WTC11 (cell line): ENCODE measurements around the gene ACSF2. TPM values are rescaled to one million over a fixed set of nuclear protein-coding genes. Genes with fewer than 3 reads are reported as not detected.

Experiments used
- ATAC-seq: fragments of 200-7000 bp; cut with Tn5 transposase; 2 replicates; pipeline ENCODE4 v1.10.0; 2021; ENCODE audit warnings: mild to moderate bottlenecking, moderate library complexity
- CTCF ChIA-PET: fragments of 300-600 bp; sonication (Branson Sonifier 250); formaldehyde crosslinking; loops from one replicate; lab custom pipeline; 2021; ENCODE audit warnings: antibody characterized with exemption; lab: Charles Lee
- POLR2A ChIA-PET: fragments of 350-600 bp; sonication (Branson Sonifier 250); formaldehyde crosslinking; loops from one replicate; lab custom pipeline; 2021; ENCODE audit warnings: antibody characterized with exemption; lab: Charles Lee
- DNase-seq: peaks from one replicate; pipeline ENCODE4 v3.0.0; 2021; ENCODE audit warnings: low spot score
- H3K27ac Mint-ChIP-seq: 2 replicates; pipeline ENCODE4 v1.8.0; 2021; ENCODE audit warnings: mixed read lengths
- H3K27me3 Mint-ChIP-seq: 2 replicates; pipeline ENCODE4 v1.8.0; 2021; ENCODE audit warnings: low read depth, mild to moderate bottlenecking, moderate library complexity, mixed read lengths
- H3K36me3 Mint-ChIP-seq: 2 replicates; pipeline ENCODE4 v1.8.0; 2021; ENCODE audit warnings: mixed read lengths
- H3K4me1 Mint-ChIP-seq: 2 replicates; pipeline ENCODE4 v1.8.0; 2022; ENCODE audit warnings: mixed read lengths
- H3K4me3 Mint-ChIP-seq: 2 replicates; pipeline ENCODE4 v1.8.0; 2021; ENCODE audit warnings: mild to moderate bottlenecking, moderate library complexity, mixed read lengths
- H3K9me3 Mint-ChIP-seq: 2 replicates; pipeline ENCODE4 v1.8.0; 2021; ENCODE audit warnings: mixed read lengths
- CDX4 ChIP-seq: fragments of 250-450 bp; sonication (Bioruptor Pico); IDR thresholded peaks from 2 replicates; pipeline ENCODE4 v1.9.0; 2021; ENCODE audit warnings: moderate library complexity, mild to moderate bottlenecking, inconsistent platforms, borderline replicate concordance
- E2F1 ChIP-seq: sonication (generic); formaldehyde crosslinking; IDR thresholded peaks from 2 replicates; pipeline ENCODE4 v1.8.0; 2022; ENCODE audit warnings: mild to moderate bottlenecking, missing genetic modification reagents
- E2F4 ChIP-seq: sonication (generic); formaldehyde crosslinking; IDR thresholded peaks from 2 replicates; pipeline ENCODE4 v1.8.1; 2022; ENCODE audit warnings: low read depth, mild to moderate bottlenecking, moderate library complexity, missing genetic modification reagents, borderline replicate concordance
- ERG ChIP-seq: fragments of 250-450 bp; sonication (Bioruptor Pico); IDR thresholded peaks from 2 replicates; pipeline ENCODE4 v1.8.0; 2021; ENCODE audit warnings: mild to moderate bottlenecking
- FOXK1 ChIP-seq: sonication (generic); formaldehyde crosslinking; IDR thresholded peaks from 2 replicates; pipeline ENCODE4 v1.8.0; 2022; ENCODE audit warnings: mild to moderate bottlenecking, moderate library complexity, missing genetic modification reagents
- FOXP1 ChIP-seq: sonication (generic); formaldehyde crosslinking; IDR thresholded peaks from 2 replicates; pipeline ENCODE4 v1.8.0; 2022; ENCODE audit warnings: missing genetic modification reagents, mild to moderate bottlenecking, moderate library complexity, borderline replicate concordance
- FOXP4 ChIP-seq: sonication (generic); formaldehyde crosslinking; IDR thresholded peaks from 2 replicates; pipeline ENCODE4 v1.8.0; 2022; ENCODE audit warnings: mild to moderate bottlenecking, missing genetic modification reagents
- MYBL2 ChIP-seq: sonication (generic); formaldehyde crosslinking; IDR thresholded peaks from 2 replicates; pipeline ENCODE4 v1.8.1; 2023; ENCODE audit warnings: mild to moderate bottlenecking, moderate library complexity, missing genetic modification reagents
- OVOL2 ChIP-seq: fragments of 250-450 bp; sonication (Bioruptor Pico); IDR thresholded peaks from 2 replicates; pipeline ENCODE4 v1.9.0; 2021; ENCODE audit warnings: mild to moderate bottlenecking, borderline replicate concordance
- RORB ChIP-seq: fragments of 250-450 bp; sonication (Bioruptor Pico); IDR thresholded peaks from 2 replicates; pipeline ENCODE4 v1.9.0; 2021; ENCODE audit warnings: mild to moderate bottlenecking
- SOX15 ChIP-seq: fragments of 250-450 bp; sonication (Bioruptor Pico); IDR thresholded peaks from 2 replicates; pipeline ENCODE4 v1.9.0; 2021; ENCODE audit warnings: mild to moderate bottlenecking
- USF2 ChIP-seq: sonication (generic); formaldehyde crosslinking; IDR thresholded peaks from 2 replicates; pipeline ENCODE4 v1.8.1; 2023; ENCODE audit warnings: mild to moderate bottlenecking, missing genetic modification reagents, moderate library complexity
- ZBTB21 ChIP-seq: sonication (generic); formaldehyde crosslinking; IDR thresholded peaks from 2 replicates; pipeline ENCODE4 v1.8.1; 2023; ENCODE audit warnings: mild to moderate bottlenecking, missing genetic modification reagents, borderline replicate concordance
- ZBTB43 ChIP-seq: sonication (generic); formaldehyde crosslinking; IDR thresholded peaks from 2 replicates; pipeline ENCODE4 v1.8.1; 2023; ENCODE audit warnings: mild to moderate bottlenecking, missing genetic modification reagents
- ZMAT4 ChIP-seq: fragments of 250-450 bp; sonication (Bioruptor Pico); IDR thresholded peaks from 2 replicates; pipeline ENCODE4 v1.9.0; 2021; ENCODE audit warnings: mild to moderate bottlenecking
- ZNF232 ChIP-seq: sonication (generic); formaldehyde crosslinking; IDR thresholded peaks from 2 replicates; pipeline ENCODE4 v1.8.0; 2022; ENCODE audit warnings: mild to moderate bottlenecking, missing genetic modification reagents
- ZNF263 ChIP-seq: sonication (generic); formaldehyde crosslinking; IDR thresholded peaks from 2 replicates; pipeline ENCODE4 v1.8.1; 2022; ENCODE audit warnings: low read depth, mild to moderate bottlenecking, moderate library complexity, missing genetic modification reagents
- ZNF416 ChIP-seq: fragments of 250-450 bp; sonication (Bioruptor Pico); IDR thresholded peaks from 2 replicates; pipeline ENCODE4 v1.9.0; 2021; ENCODE audit warnings: mild to moderate bottlenecking, inconsistent platforms
- ZNF671 ChIP-seq: fragments of 250-450 bp; sonication (Bioruptor Pico); IDR thresholded peaks from 2 replicates; pipeline ENCODE4 v1.8.0; 2021; ENCODE audit warnings: mild to moderate bottlenecking
- total RNA-seq: library from RNA; stranded (reverse); gene quantifications from 3 replicates; pipeline ENCODE4 v1.2.3, GENCODE V29; 2021

ACSF2 gene
- total RNA-seq, 1 experiment from 2014 or later = 19.9 TPM

- CTCF ChIA-PET = interaction anchor here (1.7 kb wide), 1 partner anchor 11 kb away, joined by 5 read pairs; no protein-coding TSS in a partner anchor
- H3K36me3 Mint-ChIP-seq = no peaks in the 10 kb centered on the region
- no peak for ATAC-seq
- peaks cover 5% of the 10 kb centered on the region; the same call in 1 of the 2 replicates for H3K27me3 Mint-ChIP-seq
- no peak for TF ChIP-seq RORB (CRISPR knock-in tag)
- H3K27ac Mint-ChIP-seq = no peak overlapping the region
- no peaks in the 10 kb centered on the region for H3K9me3 Mint-ChIP-seq
- DNase-seq = no peak
- H3K4me1 Mint-ChIP-seq = no peaks in the 10 kb centered on the region
- POLR2A ChIA-PET = no interaction called here
- H3K4me3 Mint-ChIP-seq = no peak overlapping the region
Observed at GRCh38 chr17:50461550-50462132, 35.6 kb downstream of the ACSF2 start.

GRCh38 chr17:50462446-50462845 is 36.4 kb downstream of the ACSF2 start:
- Mint-ChIP-seq H3K27ac (no peak overlapping the region), H3K9me3 (no peaks in the 10 kb centered on the region), H3K36me3 (no peaks in the 10 kb centered on the region), H3K4me1 (peaks cover 6% of the 10 kb centered on the region), H3K4me3 (no peak overlapping the region)
- DNase-seq = no peak
- ChIA-PET POLR2A (no interaction called here), CTCF (interaction anchor here (1.7 kb wide), 1 partner anchor 10 kb away, joined by 5 read pairs; no protein-coding TSS in a partner anchor)
- no peak for ATAC-seq
- TF ChIP-seq ZBTB43 (CRISPR knock-in tag) (no peak), E2F1 (no peak), FOXP1 (CRISPR knock-in tag) (no peak), CDX4 (CRISPR knock-in tag) (no peak), FOXP4 (CRISPR knock-in tag) (no peak), ZBTB21 (CRISPR knock-in tag) (no peak), ZNF416 (no peak), E2F4 (no peak), MYBL2 (CRISPR knock-in tag) (no peak)
- TF ChIP-seq, all 79 proteins: peak for 0
- peaks cover 11% of the 10 kb centered on the region for H3K27me3 Mint-ChIP-seq

GRCh38 chr17:50464121-50464520 is 38.1 kb downstream of the ACSF2 start:
- TF ChIP-seq SOX15 (CRISPR knock-in tag) (no peak), CDX4 (CRISPR knock-in tag) (no peak)
- peaks cover 23% of the 10 kb centered on the region for H3K27me3 Mint-ChIP-seq
- H3K9me3 Mint-ChIP-seq = no peaks in the 10 kb centered on the region
- peaks cover 15% of the 10 kb centered on the region for H3K4me1 Mint-ChIP-seq
- H3K36me3 Mint-ChIP-seq = no peaks in the 10 kb centered on the region
- DNase-seq (no peak), ATAC-seq (no peak)
- H3K4me3 Mint-ChIP-seq = no peak overlapping the region
- no peak overlapping the region for H3K27ac Mint-ChIP-seq
- CTCF ChIA-PET = no interaction called here
- POLR2A ChIA-PET = no interaction called here

- no peak overlapping the region for H3K27ac Mint-ChIP-seq
- ChIA-PET CTCF (no interaction called here), POLR2A (no interaction called here)
- H3K27me3 Mint-ChIP-seq = peaks cover 27% of the 10 kb centered on the region
- no peaks in the 10 kb centered on the region for H3K9me3 Mint-ChIP-seq
- no peak for DNase-seq
- no peaks in the 10 kb centered on the region for H3K36me3 Mint-ChIP-seq
- TF ChIP-seq FOXK1 (CRISPR knock-in tag) (no peak), ZNF416 (no peak), USF2 (CRISPR knock-in tag) (no peak), ZNF263 (CRISPR knock-in tag) (no peak), ERG (CRISPR knock-in tag) (no peak), OVOL2 (CRISPR knock-in tag) (no peak), ZNF671 (CRISPR knock-in tag) (no peak), ZNF232 (CRISPR knock-in tag) (no peak), ZMAT4 (no peak)
- ATAC-seq = no peak
- no peak overlapping the region for H3K4me3 Mint-ChIP-seq
- peaks cover 15% of the 10 kb centered on the region for H3K4me1 Mint-ChIP-seq
Observed at GRCh38 chr17:50464736-50465135, 38.7 kb downstream of the ACSF2 start.
